Loucy (cell line): Measurements from ENCODE around the gene RPS27L.

Experiments
- H2AFZ ChIP-seq: fragments of 200-600 bp; sonication (generic); 2 replicates; pipeline ENCODE4 v1.6.0; 2016; ENCODE audit warnings: antibody characterized with exemption, mild to moderate bottlenecking, low read length, moderate library complexity
- H3F3A ChIP-seq: fragments of 200-600 bp; 2 replicates; pipeline ENCODE4 v1.6.0; 2016; ENCODE audit warnings: antibody characterized with exemption, low read depth, mild to moderate bottlenecking
- H3K27me3 ChIP-seq: fragments of 200-600 bp; sonication (generic); 2 replicates; pipeline ENCODE4 v1.6.1; 2014; ENCODE audit warnings: low read length, mild to moderate bottlenecking; ENCODE audit not compliant: insufficient read depth, poor library complexity, severe bottlenecking
- H3K36me3 ChIP-seq: fragments of 200-600 bp; sonication (generic); 2 replicates; pipeline ENCODE4 v1.6.1; 2016; ENCODE audit warnings: low read length; ENCODE audit not compliant: insufficient read depth
- H3K4me1 ChIP-seq: fragments of 200-600 bp; sonication (generic); 2 replicates; pipeline ENCODE4 v1.5.1; 2014; ENCODE audit warnings: low read length, mild to moderate bottlenecking; ENCODE audit not compliant: insufficient read depth, poor library complexity, severe bottlenecking
- H3K4me2 ChIP-seq: fragments of 200-600 bp; sonication (generic); 2 replicates; pipeline ENCODE4 v1.6.0; 2014; ENCODE audit warnings: antibody characterized with exemption, low read length, low read depth, mild to moderate bottlenecking; ENCODE audit not compliant: poor library complexity, severe bottlenecking
- H3K4me3 ChIP-seq: fragments of 200-600 bp; sonication (generic); 2 replicates; pipeline ENCODE4 v1.5.1; 2014; ENCODE audit warnings: low read length, mild to moderate bottlenecking, mixed read lengths; ENCODE audit not compliant: poor library complexity, severe bottlenecking
- H3K79me2 ChIP-seq: fragments of 200-600 bp; sonication (generic); 2 replicates; pipeline ENCODE4 v1.6.1; 2014; ENCODE audit warnings: low read length; ENCODE audit not compliant: insufficient read depth
- H3K9ac ChIP-seq: fragments of 200-600 bp; sonication (generic); 2 replicates; pipeline ENCODE4 v1.6.0; 2014; ENCODE audit warnings: mild to moderate bottlenecking, low read depth, low read length, moderate library complexity; ENCODE audit not compliant: poor library complexity, severe bottlenecking
- H3K9me2 ChIP-seq: fragments of 200-600 bp; sonication (generic); replicated peaks from 2 replicates; pipeline ENCODE4 v1.6.1; 2016; ENCODE audit warnings: low read depth, low read length, mixed read lengths
- H3K9me3 ChIP-seq: fragments of 200-600 bp; sonication (generic); 2 replicates; pipeline ENCODE4 v1.6.1; 2014; ENCODE audit warnings: mild to moderate bottlenecking, antibody characterized with exemption, low read length, low read depth; ENCODE audit not compliant: insufficient read depth
- H4K20me1 ChIP-seq: fragments of 200-600 bp; sonication (generic); 2 replicates; pipeline ENCODE4 v1.6.0; 2014; ENCODE audit warnings: antibody characterized with exemption, low read length, mild to moderate bottlenecking; ENCODE audit not compliant: insufficient read depth, poor library complexity, severe bottlenecking
- CTCF ChIP-seq: fragments of 200-600 bp; sonication (generic); conservative IDR thresholded peaks from 2 replicates; pipeline ENCODE4 v1.5.1; 2014; ENCODE audit warnings: mild to moderate bottlenecking, antibody characterized with exemption, low read length
- EZH2phosphoT487 ChIP-seq: fragments of 200-600 bp; IDR thresholded peaks from 2 replicates; pipeline ENCODE4 v1.6.1; 2018; ENCODE audit warnings: antibody characterized with exemption, mild to moderate bottlenecking, moderate library complexity, borderline replicate concordance

The RPS27L gene

GRCh38 chr15:63118854-63119253 lies 38.4 kb downstream of the RPS27L start:
- Histone ChIP-seq H2AFZ (no peak overlapping the region), H3K4me3 (no peak overlapping the region), H3K9me3 (peaks cover 8% of the 10 kb centered on the region; the same call in 1 of the 2 replicates), H3F3A (no peaks in the 10 kb centered on the region), H3K4me1 (peaks cover 11% of the 10 kb centered on the region), H3K36me3 (no peaks in the 10 kb centered on the region), H4K20me1 (no peaks in the 10 kb centered on the region), H3K4me2 (no peak overlapping the region), H3K79me2 (no peaks in the 10 kb centered on the region), H3K9me2 (no peaks in the 10 kb centered on the region), H3K9ac (no peak overlapping the region), H3K27me3 (no peaks in the 10 kb centered on the region)
- no peak for TF ChIP-seq EZH2phosphoT487
- no peak for TF ChIP-seq CTCF

- H3K36me3 ChIP-seq, result no peaks in the 10 kb centered on the region
- 0 out of 2 replicates have a peak, but pooled peaks cover 2% of the 10 kb centered on the region for H3F3A ChIP-seq
- peak overlapping the region; percentile 52; the same call in 1 of the 2 replicates for H2AFZ ChIP-seq
- no peaks in the 10 kb centered on the region for H3K79me2 ChIP-seq
- H3K4me3 ChIP-seq, result no peak overlapping the region
- H3K9me3 ChIP-seq, result peaks cover 6% of the 10 kb centered on the region; the same call in 1 of the 2 replicates
- no peak for TF ChIP-seq CTCF
- TF ChIP-seq EZH2phosphoT487, result no peak
- H3K4me2 ChIP-seq, result no peak overlapping the region
- H3K27me3 ChIP-seq, result no peaks in the 10 kb centered on the region
- peaks cover 30% of the 10 kb centered on the region for H3K4me1 ChIP-seq
- no peak overlapping the region for H3K9ac ChIP-seq
- no peaks in the 10 kb centered on the region for H3K9me2 ChIP-seq
- H4K20me1 ChIP-seq, result no peaks in the 10 kb centered on the region
These were observed 42.8 kb downstream of the RPS27L start for GRCh38 chr15:63114465-63114864.

GRCh38 chr15:63112871-63113270 lies 44.4 kb downstream of the RPS27L start:
- H3K27me3 ChIP-seq, result no peaks in the 10 kb centered on the region
- peaks cover 30% of the 10 kb centered on the region for H3K4me1 ChIP-seq
- no peaks in the 10 kb centered on the region for H4K20me1 ChIP-seq
- no peak overlapping the region for H3K9ac ChIP-seq
- TF ChIP-seq EZH2phosphoT487, result no peak
- TF ChIP-seq CTCF, result no peak
- H3K4me3 ChIP-seq, result no peak overlapping the region
- no peak overlapping the region for H2AFZ ChIP-seq
- H3F3A ChIP-seq, result 0 out of 2 replicates have a peak, but pooled peaks cover 2% of the 10 kb centered on the region
- H3K9me2 ChIP-seq, result no peaks in the 10 kb centered on the region
- no peaks in the 10 kb centered on the region for H3K79me2 ChIP-seq
- no peaks in the 10 kb centered on the region for H3K36me3 ChIP-seq
- H3K9me3 ChIP-seq, result no peaks in the 10 kb centered on the region
- H3K4me2 ChIP-seq, result no peak overlapping the region
